SU-DHL-6 (cell line): ENCODE results near the gene P4HA1.

Experiments
- CTCF ChIP-seq: fragments of 200-600 bp; sonication (generic); IDR thresholded peaks from one replicate; pipeline ENCODE4 v1.5.1; 2017; ENCODE audit warnings: antibody characterized with exemption, mild to moderate bottlenecking, low read length, moderate library complexity; ENCODE audit not compliant: insufficient read depth, poor library complexity, severe bottlenecking
- EZH2phosphoT487 ChIP-seq: fragments of 200-600 bp; sonication (generic), shearing (Covaris generic); conservative IDR thresholded peaks from 2 replicates; pipeline ENCODE4 v1.6.1; 2018; ENCODE audit warnings: mild to moderate bottlenecking, antibody characterized with exemption, low read length, moderate library complexity, mixed read lengths

DNA sequence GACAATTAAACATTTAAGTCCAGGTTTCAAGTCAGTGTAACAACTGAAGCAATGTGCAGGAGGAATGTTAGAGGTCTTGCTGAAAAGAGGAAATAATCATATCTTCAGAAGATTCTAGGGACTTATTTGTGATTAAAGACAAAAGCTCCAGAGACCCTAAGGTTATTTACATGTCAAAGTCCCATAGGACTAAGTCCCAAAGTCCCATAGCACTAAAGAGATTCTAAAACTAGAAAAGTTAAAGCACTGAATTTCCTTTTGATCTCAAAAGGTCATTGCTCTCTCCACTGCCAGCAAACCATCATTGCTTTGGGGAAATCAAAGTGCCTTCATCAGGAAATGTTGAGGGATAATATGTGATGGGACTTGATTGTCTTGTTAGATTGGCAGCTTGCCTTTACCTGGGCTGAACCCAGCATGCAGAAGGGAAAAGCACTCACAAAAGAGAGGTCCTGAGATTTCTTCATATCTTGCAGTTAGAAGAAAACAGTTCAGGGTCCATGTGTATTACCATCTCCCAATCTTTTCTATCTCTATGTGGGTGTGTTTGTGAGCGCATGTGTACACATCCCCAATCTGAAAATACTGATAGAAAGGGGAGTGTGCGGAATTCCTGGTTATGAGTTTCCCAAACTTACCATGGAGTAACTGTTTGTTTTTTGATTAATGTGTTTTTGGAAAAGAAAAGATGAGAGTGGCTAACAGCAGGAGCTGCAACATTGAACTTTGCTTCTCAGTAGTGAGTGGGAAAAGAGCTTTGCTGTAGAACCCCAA is 35.4 kb upstream of the P4HA1 start:
- TF ChIP-seq EZH2phosphoT487 (no peak), CTCF (no peak)
